ENCODE data around the gene VMP1.

Gene VMP1

DNA sequence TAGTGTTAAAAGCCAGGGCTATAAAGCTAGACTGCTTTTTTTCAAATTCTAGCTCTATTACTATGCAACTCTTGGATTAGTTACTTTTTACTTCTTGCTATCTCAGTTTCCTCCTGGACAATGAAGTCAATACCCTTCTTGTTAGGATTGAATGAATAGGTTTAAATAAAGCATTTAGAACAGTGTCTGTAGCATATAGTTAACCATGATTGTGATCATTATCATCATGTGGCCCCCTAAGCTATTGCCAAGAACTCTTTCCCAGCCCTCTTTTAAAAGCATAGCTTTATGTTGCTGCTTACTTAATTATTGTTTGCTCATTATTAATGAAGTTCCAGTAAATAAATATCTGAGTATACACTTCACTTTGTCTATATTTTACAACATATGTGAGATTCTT, 4.5 kb downstream of the VMP1 start:
- DNase-seq (ENCODE audit: low read depth), result no peak

DNA sequence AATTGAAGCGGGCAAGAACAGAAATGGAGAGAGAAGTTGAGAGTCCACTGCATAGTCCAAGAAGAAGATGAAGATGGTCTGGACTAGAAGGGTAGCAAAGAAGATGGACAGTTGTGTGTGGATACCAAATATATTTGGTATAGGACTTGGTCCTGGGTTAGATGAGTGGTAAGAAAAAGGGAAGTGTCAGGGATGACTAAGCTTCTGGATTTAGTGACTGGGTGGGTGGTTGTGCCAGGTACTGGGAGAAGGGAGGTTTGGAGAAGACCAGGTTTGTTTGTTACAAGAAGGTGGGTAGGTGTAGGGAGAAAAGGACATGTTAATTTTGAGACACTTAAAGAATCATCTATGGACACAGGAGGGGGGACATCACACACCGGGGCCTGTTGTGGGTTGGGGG, 5.4 kb downstream of the VMP1 start:
- no peak for DNase-seq (ENCODE audit: low read depth)

DNA sequence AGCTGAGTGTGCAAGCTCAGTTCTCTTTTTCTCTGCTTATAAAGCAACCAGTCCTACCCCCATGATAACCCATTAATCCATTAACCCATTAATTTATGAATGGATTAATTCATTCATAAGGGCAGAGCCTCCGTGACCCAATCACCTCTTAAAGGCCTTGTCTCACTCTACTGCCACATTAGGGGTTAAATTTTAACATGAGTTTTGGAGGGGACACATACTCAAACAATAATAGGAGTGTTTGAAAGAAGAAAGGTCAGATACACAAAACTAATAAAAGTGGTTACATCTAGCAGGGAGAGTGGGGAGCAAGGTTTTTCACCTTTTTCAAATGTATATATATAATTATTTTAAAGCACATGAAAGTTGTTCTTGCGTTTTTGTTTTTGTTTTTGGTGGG, 6.8 kb downstream of the VMP1 start:
- no peak for DNase-seq (ENCODE audit: low read depth)

DNA sequence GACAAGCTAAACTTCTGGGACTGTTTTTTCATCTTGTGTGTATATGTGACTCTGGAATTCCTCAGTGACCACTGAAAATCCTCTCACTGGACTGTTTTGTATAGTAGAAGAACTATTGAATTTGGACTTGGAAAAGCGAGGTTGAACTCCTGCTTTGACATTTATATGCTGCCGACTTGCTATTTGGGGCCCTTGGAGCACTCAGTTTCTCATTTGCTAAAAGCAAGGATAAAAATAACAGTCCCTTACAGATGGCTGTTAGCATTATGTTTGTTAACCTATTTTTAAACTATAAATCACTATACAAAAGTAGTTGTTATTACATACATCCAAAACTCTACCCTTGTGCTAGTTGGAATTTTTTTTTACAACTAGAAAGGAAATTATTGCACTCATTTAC, 9.0 kb downstream of the VMP1 start:
- no peak for DNase-seq (ENCODE audit: low read depth)

DNA sequence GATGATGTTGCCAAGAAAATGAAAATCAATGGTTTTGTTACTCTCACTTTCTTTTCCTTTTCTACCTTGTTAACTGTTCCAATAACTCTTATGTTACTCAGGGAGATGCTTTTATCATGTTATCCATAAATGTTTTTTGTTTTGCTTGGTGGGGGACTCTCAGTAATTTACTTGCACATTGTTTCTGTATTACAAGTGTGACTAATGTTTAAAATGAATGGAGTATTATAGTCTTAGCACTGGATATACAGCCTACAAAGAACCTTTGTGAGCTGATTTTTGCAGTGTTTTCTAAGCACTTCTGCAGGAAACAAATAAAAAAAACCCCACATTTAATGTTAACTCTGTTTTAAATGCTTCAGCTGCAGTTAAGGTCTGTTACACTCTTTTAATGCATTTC, 12.1 kb downstream of the VMP1 start:
- no peak for DNase-seq (ENCODE audit: low read depth)

DNA sequence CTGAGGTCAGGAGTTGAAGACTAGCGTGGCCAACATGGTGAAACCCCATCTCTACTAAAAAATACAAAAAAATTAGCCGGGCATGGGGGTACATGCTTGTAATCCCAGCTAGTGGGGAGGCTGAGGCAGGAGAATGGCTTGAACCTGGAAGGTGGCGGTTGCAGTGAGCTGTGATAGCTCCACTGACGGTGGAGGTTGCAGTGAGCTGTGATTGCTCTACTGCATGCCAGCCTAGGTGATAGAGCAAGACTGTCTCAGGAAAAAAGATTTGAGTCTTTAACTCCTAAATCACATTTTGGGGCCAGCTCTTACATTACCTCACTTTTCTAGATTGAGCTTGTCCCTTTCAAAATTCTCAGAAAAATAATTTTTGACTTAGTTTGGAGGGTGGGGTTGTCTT, 15.2 kb downstream of the VMP1 start:
- no peak for DNase-seq (ENCODE audit: low read depth)

DNA sequence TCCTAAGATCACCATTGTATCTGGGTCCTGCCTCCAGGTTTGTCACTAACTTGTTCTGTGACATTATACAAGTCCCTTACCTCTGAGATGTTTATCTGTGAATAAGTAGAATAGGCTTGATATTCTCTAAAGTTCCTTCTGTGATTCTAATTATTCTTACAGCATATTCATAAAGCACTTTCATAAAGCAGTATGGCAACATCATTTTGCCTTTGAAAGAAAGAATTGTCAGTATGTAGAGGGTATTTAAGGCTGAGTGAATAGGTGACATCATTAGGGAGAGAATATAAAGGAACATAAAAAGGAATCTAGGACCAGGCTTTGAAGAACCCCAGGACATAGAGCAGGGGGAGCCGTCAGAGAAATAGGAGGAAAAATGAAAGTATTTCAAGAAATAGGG, 15.6 kb downstream of the VMP1 start:
- no peak for DNase-seq (ENCODE audit: low read depth)

DNA sequence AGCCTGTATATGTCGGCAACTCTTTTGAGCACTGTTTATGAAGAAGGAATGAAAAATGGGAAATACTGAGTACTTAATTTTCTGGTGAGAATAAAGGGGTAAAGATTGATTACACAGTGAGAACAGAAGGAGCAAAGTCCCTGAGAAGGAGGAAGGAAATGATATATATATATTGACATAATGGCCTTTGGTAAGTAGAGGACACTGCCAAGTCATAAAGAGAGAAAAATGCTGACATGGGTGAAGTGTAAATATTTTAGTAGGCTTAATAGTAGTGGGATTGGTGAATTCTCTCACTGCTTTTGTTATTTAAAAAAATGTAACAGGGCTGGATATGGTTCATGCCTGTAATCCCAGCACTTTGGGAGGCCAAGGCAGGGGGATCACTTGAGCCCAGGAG, 16.2 kb downstream of the VMP1 start:
- no peak for DNase-seq (ENCODE audit: low read depth)

DNA sequence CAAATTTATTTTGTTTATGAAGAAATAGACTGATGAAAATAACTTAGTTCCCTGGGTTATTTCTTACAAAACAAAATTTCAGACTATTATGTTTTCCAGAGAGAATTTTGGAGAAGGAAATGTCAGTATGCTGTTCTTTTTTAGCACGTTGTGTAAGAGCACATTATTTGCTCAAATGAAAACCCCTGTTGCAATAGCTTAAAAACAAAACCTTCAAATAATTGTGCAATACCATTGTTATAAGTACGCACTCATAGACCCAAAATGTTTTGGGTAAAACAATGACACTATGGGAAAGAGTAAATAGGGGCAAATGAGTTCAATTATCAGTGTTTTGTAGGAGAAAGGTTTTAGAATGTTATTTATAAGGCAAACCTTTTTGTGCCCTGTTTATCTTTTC, 18.2 kb downstream of the VMP1 start:
- DNase-seq (ENCODE audit: low read depth), result peak; percentile 86

DNA sequence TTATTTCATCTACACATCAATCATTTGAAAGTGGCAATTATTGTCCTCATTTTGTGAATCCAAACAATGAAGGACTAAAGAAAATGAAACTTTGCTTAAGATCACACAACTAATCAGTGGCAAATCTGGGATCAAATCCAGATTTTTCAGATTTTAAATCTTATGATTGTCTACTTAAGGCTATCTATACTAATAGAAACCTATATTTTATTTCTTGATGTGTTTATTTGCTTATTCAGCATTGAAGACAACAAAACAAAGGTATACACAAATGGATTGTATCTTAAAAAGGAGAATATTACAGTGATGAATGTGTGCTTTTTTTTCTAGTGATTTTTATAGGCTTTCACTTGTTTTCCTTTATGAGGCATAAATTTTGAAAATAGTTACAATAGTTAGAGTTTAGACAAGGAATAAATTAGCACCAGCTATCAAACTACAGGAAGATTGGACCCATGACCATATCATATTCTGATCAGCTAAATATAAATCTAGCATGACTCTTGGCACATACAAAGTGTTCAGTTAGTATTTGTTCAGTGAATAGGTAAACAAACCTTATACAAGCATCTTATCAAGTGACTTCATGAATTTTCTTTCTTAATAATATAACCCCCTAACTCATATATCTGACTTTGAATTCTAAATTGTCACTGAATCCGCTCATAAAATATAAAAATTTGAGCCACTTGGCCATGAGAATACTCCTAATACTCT, 20.5 kb downstream of the VMP1 start:
- DNase-seq (ENCODE audit: low read depth), result no peak

DNA sequence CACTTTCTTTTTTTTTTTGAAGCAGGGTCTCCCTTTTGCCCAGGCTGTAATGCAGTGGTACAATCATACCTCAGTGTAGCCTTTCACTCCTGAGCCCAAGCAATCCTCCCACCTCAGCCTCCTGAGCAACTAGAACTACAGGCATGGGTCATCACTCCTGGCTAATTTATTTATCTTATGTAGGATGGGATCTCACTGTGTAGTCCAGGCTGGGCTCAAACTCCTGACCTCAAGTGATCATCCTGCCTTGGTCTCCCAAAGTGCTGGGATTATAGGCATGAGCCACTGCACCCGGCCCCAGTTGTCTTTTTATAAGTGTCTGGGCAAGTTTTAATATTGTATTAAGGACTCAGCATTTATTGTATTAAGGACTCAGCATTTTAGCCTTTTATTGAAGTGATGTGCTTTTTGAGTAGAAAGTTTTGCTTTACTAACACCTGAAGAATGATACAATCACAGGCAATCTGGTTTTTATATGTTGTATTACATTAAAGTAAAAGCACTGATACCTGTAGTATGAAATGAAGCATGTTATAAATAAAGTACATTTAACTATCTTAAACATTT, 22.9 kb downstream of the VMP1 start:
- DNase-seq (ENCODE audit: low read depth), result no peak

DNA sequence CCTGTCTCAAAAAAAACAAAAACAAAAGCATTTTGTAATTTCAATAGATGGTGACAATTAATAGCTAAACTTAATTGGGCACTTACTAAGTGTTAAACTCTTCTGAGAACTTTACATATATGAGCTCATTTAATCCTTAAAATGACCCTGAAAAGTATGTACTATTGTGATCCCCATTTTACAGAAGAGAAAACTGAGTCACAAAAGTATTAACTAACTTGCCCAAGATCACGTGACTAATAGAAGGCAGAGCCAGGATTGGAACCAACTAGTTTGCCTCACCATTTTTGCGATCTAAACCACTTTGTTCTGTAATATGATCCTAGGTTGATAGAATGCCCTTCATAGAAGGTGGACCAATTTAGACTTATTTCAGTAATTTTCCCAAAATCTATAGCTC, 26.2 kb downstream of the VMP1 start:
- DNase-seq (ENCODE audit: low read depth), result no peak

DNA sequence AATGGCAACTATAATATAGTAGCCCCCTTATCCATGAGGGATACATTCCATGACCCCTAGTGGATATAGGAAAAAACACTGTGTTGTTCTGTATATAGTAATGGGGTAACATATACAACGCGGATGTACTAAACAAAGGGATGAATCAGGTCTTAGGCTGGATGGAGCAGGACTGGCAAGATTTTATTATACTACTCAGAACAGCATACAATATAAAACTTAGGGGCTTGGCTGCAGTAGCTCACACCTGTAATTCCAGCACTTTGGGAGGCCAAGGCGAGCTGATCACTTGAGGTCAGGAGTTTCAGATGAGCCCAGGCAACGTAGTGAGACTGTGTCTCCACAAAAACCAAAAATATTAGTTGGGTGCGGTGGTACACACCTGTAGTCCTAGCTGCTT, 26.8 kb downstream of the VMP1 start:
- DNase-seq (ENCODE audit: low read depth), result no peak

DNA sequence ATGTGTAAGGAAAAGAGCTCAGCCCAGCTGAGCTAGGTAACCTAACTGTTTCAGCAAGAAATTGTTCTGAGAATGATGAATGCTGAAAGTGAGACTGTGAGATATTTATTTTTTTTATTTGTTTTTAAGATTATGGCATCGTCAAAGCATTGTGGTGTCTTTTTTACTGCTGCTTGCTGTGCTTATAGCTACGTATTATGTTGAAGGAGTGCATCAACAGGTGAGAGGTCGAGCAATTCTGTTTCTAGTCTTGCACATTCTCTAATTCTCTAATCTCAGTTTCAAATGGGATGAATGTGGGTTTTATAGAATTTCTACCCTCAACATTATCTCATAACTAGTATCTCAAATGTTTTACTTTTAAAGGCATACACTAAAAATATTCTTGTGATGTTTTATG, 29.9 kb downstream of the VMP1 start:
- DNase-seq (ENCODE audit: low read depth), result no peak

DNA sequence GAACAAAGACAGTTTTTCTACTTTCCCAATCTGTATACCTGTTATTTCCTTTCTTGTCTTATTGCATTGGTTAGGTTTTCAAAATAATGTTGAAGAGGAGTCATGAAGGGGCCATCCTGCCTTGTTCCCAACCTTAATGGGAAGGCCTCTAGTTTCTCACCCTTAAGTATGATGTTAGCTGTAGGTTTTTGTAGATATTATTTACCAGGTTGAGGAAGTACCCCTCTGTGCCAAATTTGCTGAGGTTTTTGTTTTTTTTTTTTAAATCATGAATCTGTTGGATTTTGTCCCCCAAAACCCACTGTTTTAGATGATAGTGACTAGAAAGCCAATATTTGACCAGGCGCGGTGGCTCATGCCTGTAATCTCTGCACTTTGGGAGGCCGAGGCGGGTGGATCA, 36.4 kb downstream of the VMP1 start:
- no peak for DNase-seq (ENCODE audit: low read depth)

DNA sequence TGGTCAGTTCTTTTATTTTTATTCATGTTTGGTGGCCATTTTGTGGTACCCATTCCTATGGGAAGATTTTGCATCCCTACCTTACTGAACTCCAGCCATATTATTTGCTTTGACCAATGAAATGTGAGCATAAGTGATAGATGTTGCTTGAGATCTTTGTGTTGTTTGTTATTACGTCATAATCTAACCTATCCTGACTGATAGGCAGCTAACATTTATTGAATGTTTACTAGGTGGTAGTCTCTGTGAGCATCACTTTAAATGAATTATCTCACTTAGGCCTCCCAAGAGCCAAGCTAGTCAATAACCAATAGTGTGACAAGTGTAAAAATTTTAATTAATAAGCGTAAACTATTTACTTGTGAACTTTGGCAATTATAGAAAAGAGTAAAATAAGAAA, 37.6 kb downstream of the VMP1 start:
- no peak for DNase-seq (ENCODE audit: low read depth)

DNA sequence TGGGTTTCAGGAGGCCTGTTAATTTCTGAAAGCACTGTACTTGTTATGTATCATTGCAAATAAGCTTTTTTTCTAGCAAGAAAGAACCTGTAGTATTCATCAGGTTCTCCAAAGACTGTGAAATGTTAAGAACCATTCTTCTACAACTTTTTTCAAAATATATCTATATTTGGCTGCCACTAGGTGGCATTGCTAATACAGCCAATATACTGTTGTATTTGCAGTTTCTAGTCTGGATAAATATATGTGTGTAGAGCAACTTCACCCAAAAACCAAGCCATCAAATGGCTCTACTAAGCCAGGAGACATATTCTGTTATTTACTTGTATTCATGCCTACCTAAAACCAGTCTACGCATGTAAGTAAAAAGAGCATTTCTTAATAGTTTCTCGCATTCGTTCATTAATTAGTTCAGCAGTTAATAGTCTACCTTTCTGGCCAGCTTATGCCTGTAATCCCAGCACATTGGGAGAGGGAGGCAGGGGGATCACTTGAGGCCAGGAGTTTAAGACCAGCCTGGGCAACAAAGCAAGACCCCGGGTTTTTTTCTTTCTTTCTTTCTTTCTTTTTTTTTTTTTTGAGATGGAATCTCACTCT, 39.5 kb downstream of the VMP1 start:
- DNase-seq (ENCODE audit: low read depth), result peak; percentile 57

DNA sequence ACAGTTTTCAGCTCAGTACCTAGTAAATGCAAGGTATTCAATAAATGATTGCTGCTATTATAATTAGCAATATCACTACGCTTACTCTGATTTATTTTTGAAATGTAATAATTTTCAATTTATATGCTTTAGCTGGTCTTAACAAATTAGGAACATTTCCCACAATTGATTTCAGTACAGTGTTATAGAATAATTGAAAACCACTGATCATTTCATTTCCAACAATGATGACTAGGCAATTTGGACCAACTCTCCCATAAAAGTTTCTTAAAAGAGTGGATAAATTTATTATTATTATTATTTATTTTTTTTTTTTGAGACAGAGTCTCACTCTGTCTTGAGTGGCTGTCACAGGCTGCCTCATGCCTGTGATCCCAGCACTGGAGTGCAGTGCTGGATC, 41.1 kb downstream of the VMP1 start:
- DNase-seq (ENCODE audit: low read depth), result no peak

DNA sequence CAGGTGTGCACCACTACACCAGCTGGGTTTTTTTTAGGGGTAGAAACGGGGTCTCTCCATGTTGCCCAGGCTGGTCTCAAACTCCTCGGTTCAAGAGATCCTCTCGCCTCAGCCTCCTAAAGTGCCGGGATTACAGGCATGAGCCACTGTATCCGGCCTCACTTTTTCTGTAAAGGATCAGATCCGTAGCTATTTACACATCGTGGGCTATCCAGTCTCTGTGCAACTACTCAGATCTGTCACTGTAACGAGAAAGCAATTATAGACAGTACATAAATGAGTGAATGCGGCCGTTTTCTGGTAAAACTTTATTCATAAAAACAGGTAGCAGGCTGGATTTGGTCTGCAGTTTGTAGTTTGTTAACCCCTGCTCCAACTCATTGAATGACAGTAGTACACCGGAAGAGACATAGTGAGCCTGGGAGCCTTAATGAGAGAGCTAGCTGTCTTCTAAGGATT, 44.5 kb downstream of the VMP1 start:
- no peak for DNase-seq (ENCODE audit: low read depth)

DNA sequence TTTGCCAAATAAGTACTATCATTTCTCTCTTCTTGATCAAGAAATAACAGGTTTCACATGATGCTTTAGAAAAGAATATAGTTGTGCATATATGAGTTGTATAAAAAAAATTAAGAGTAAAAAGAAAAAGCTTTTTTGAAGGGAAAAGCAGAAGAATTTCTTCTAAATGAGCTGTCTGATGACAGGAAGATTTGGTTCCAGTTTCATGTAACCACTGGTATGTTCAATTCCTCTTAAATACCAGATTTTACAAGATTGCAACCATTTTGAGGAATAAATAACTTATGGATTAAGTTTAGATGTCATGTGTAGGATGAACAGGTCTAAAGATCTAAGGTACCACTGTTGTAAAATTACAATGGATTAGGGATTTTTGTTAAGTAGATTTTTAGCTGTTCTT, 45.0 kb downstream of the VMP1 start:
- no peak for DNase-seq (ENCODE audit: low read depth)

DNA sequence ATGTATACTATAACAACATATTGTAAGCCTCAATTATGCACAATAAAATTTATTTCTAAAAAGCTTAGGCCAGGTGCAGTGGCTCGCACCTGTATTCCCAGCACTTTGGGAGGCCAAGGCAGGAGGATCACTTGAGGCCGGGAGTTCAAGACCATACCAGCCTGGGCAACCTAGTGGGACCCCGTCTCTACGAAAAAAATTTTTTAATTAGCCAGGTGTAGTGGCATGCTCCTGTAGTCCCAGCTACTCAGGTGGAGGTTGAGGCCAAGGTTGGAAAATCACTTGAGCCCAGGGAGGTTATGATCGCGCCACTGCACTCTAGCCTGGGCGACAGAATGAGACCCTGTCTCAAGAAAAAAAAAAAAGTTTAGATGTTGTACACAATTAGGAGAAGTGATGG, 45.5 kb downstream of the VMP1 start:
- no peak for DNase-seq (ENCODE audit: low read depth)

DNA sequence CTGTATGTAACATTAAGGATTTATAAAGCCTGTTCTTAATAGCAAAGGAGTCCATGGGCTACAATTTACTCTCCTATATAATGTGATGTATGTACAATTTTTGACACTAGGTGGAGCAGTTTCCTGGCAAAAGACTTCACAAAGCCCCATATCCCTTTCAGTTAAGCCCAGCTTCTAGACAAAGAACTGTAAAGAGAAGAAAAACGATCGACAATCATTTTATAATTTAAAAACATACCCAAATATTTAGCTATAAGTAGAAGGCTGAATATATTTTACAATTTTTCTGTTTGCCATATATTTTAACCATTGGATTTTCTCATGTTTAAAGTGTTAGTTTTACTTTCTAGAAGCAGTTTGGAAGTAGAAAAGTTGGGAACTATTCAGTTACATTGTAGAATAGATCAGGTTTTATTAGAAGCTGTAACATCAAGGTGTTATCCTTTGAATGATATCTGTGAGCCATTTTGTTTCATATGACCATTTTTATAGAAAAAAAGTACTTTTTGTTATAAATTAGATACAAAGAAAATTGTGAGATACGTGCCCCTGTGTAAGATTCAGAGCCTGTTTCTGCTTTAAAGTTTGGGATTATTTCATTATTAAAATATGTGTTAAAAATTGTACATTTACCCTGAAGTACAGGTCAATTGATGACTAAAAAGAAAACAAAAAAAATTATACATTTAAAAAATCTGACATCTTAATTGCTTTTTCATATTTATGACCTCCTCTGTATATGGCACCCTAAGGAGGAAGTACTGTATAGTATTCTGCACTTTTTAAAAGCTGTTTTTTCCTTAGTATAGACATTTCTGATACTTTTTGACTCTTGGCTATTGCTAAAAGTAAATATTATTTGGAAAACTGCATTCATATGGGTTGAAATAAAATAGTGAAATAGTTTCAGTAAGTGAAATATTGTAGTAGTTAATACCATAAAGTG, 46.3 kb downstream of the VMP1 start:
- DNase-seq (ENCODE audit: low read depth), result peak; percentile 76

DNA sequence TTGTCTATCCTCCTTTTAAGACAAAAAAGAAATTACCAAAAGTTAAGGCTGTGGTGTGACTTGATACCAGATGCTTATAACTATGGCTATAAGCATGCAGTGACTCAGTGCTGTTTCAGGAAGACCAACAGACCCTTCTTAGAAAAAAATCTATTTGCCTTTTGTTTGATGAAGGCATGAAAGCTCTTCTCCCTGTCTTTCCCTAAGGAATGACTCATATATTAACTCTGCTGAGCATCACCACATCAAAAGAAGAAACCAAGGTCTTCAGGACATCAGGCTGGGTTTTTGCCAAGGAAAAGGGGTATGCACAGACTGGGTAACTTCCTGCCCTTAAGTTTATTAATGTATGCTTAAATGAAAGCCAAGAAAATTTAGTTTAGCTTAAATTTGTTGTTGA, 47.1 kb downstream of the VMP1 start:
- DNase-seq (ENCODE audit: low read depth), result peak; percentile 78
